ENCODE results near the gene ATOSB. TPM values are rescaled to one million over a fixed set of nuclear protein-coding genes. Genes with fewer than 3 reads are reported as not detected.
A peak's percentile ranks its signal among the peaks of the same experiment; 100 is the strongest.

The ATOSB gene
- total and polyA plus RNA-seq, 9 of the 15 experiments (the other 6 are each of a cell fraction or from before 2014, with no cell fraction given): 0.45 to 8.0 (median 4.2) TPM

DNA sequence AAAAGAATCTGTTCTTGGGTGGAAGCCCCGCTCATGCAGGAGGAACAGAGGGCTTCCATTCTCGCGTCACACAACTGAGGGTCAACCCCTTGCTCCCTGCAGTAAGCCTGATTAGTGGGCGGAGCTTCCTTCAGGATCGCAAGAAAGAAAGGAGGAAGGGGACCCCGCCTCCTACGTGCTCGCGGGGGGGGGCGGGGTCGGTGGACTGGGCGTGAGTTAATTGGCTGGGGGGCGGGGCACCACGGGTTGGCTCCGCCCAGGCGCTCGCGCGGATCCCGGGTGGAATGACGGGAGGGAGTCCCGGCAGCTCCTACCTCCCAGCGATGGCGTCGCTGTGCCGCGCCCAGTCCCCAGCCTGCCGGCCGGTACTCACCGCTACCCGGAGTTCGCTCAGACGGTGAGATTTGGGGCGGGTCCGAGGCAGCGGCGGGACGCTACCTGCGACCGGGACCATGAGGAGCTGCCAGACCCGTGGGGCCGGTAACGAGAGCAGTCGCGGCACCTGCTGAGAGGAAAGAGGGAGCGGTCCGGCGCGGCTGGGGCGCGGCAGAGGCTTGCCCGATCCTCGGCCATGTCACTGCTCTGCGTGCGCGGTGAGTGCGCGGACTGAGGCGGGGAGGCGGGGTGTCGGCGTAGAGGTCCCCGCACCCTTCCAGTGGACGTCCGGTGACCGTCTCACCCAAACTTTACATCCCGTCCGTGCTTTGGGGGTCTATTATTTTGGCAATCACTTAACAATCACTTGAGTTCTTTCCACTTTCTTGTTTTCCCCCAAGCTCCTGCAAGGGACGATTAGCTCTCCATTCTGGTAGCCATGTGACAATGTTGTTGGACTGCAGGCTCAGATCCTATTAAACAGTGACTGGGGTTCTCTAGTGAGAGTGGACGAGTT is 46.3 kb upstream of the ATOSB start, which contains the start of gene UNC13B (continued):
- TF ChIP-seq, protein P1, sequence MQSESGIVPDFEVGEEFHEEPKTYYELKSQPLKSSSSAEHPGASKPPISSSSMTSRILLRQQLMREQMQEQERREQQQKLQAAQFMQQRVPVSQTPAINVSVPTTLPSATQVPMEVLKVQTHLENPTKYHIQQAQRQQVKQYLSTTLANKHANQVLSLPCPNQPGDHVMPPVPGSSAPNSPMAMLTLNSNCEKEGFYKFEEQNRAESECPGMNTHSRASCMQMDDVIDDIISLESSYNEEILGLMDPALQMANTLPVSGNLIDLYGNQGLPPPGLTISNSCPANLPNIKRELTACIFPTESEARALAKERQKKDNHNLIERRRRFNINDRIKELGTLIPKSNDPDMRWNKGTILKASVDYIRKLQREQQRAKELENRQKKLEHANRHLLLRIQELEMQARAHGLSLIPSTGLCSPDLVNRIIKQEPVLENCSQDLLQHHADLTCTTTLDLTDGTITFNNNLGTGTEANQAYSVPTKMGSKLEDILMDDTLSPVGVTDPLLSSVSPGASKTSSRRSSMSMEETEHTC (IDR thresholded peaks at IDR 0.05): no peak
- TF ChIP-seq NFATC3 (IDR thresholded peaks at IDR 0.05) (no peak), ZNF140 (CRISPR knock-in tag; IDR thresholded peaks at IDR 0.05) (no peak), ZNF780A (CRISPR knock-in tag; IDR thresholded peaks at IDR 0.05) (no peak), C11orf30 (IDR thresholded peaks at IDR 0.05; ENCODE audit: low read depth) (peak; percentile 47; the same call in 1 of the 2 replicates), ZNF3 (CRISPR knock-in tag; IDR thresholded peaks at IDR 0.05) (no peak), SMARCA4 (IDR thresholded peaks at IDR 0.05) (no peak), ZNF316 (IDR thresholded peaks at IDR 0.05) (peak; percentile 25; the same call in 1 of the 2 replicates), ZNF282 (CRISPR knock-in tag; IDR thresholded peaks at IDR 0.05) (no peak), ZKSCAN1 (IDR thresholded peaks at IDR 0.05; ENCODE audit: low read depth, low read length) (no peak), NR2F6 (CRISPR knock-in tag; IDR thresholded peaks at IDR 0.05) (no peak), ATF7 (IDR thresholded peaks at IDR 0.05) (peak; percentile 61; the same call in 1 of the 2 replicates), CBX3 (IDR thresholded peaks at IDR 0.05; ENCODE audit: borderline replicate concordance in 1 of 2, low read length in 2 of 2) (no peak), MCM2 (IDR thresholded peaks at IDR 0.05; ENCODE audit: low read depth) (no peak), ZNF143 (CRISPR knock-in tag; IDR thresholded peaks at IDR 0.05) (no peak), SMAD4 (CRISPR knock-in tag; conservative IDR thresholded peaks at IDR 0.05) (peak; percentile 47), SMARCA5 (IDR thresholded peaks at IDR 0.05) (no peak), GTF2F1 (IDR thresholded peaks at IDR 0.05; ENCODE audit: low read depth, low read length) (no peak), ZNF197 (CRISPR knock-in tag; IDR thresholded peaks at IDR 0.05; ENCODE audit: low read depth) (no peak), JUND (IDR thresholded peaks at IDR 0.05; ENCODE audit: borderline replicate concordance, low read depth, low read length) (no peak), JUND (tag; IDR thresholded peaks at IDR 0.05; ENCODE audit: borderline replicate concordance, low read depth, low read length) (no peak), CBX1 (IDR thresholded peaks at IDR 0.05; ENCODE audit: low read depth) (no peak; the same call in 1 of the 2 replicates)
- TF ChIP-seq, protein P2, sequence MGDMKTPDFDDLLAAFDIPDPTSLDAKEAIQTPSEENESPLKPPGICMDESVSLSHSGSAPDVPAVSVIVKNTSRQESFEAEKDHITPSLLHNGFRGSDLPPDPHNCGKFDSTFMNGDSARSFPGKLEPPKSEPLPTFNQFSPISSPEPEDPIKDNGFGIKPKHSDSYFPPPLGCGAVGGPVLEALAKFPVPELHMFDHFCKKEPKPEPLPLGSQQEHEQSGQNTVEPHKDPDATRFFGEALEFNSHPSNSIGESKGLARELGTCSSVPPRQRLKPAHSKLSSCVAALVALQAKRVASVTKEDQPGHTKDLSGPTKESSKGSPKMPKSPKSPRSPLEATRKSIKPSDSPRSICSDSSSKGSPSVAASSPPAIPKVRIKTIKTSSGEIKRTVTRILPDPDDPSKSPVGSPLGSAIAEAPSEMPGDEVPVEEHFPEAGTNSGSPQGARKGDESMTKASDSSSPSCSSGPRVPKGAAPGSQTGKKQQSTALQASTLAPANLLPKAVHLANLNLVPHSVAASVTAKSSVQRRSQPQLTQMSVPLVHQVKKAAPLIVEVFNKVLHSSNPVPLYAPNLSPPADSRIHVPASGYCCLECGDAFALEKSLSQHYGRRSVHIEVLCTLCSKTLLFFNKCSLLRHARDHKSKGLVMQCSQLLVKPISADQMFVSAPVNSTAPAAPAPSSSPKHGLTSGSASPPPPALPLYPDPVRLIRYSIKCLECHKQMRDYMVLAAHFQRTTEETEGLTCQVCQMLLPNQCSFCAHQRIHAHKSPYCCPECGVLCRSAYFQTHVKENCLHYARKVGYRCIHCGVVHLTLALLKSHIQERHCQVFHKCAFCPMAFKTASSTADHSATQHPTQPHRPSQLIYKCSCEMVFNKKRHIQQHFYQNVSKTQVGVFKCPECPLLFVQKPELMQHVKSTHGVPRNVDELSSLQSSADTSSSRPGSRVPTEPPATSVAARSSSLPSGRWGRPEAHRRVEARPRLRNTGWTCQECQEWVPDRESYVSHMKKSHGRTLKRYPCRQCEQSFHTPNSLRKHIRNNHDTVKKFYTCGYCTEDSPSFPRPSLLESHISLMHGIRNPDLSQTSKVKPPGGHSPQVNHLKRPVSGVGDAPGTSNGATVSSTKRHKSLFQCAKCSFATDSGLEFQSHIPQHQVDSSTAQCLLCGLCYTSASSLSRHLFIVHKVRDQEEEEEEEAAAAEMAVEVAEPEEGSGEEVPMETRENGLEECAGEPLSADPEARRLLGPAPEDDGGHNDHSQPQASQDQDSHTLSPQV (IDR thresholded peaks at IDR 0.05): no peak
- TF ChIP-seq, protein P3, sequence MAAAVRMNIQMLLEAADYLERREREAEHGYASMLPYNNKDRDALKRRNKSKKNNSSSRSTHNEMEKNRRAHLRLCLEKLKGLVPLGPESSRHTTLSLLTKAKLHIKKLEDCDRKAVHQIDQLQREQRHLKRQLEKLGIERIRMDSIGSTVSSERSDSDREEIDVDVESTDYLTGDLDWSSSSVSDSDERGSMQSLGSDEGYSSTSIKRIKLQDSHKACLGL (CRISPR knock-in tag; IDR thresholded peaks at IDR 0.05; ENCODE audit: borderline replicate concordance, poor library complexity, severe bottlenecking): no peak
